DOHH2 (cell line): ENCODE measurements around the gene CAMTA1.

Experiments used
- EZH2phosphoT487 ChIP-seq: fragments of 200-600 bp; sonication (generic); IDR thresholded peaks from 2 replicates; pipeline ENCODE4 v1.6.1; 2017; ENCODE audit warnings: borderline replicate concordance, mild to moderate bottlenecking, antibody characterized with exemption, low read length, moderate library complexity, mixed read lengths
- TF ChIP-seq, protein P1 (sequence below): fragments of 200-600 bp; sonication (generic); IDR thresholded peaks from one replicate; pipeline ENCODE4 v1.5.1; 2014; ENCODE audit warnings: antibody characterized with exemption, mild to moderate bottlenecking, low read depth, low read length; ENCODE audit not compliant: poor library complexity, severe bottlenecking

DNA sequence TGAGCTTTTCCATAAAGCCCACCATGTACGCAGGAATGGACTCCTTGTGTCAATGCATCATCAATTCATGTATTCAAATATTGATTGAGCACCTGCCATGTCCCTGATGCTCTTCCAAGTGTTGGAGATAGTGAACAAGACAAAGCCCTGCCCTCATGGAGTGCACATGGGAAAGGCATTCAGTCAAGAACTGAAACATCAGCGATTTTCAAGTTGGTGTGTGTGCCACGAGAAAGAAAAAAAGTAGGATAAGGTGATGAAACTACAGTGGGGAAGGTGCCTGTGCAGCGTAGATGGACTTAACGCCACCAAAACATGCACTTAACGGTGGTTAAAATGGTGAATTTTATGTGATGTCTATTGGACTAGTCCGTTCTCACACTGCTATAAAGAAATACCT lies 553.2 kb downstream of the CAMTA1 start:
- TF ChIP-seq, protein P1, sequence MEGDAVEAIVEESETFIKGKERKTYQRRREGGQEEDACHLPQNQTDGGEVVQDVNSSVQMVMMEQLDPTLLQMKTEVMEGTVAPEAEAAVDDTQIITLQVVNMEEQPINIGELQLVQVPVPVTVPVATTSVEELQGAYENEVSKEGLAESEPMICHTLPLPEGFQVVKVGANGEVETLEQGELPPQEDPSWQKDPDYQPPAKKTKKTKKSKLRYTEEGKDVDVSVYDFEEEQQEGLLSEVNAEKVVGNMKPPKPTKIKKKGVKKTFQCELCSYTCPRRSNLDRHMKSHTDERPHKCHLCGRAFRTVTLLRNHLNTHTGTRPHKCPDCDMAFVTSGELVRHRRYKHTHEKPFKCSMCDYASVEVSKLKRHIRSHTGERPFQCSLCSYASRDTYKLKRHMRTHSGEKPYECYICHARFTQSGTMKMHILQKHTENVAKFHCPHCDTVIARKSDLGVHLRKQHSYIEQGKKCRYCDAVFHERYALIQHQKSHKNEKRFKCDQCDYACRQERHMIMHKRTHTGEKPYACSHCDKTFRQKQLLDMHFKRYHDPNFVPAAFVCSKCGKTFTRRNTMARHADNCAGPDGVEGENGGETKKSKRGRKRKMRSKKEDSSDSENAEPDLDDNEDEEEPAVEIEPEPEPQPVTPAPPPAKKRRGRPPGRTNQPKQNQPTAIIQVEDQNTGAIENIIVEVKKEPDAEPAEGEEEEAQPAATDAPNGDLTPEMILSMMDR, result no peak
- no peak for TF ChIP-seq EZH2phosphoT487
